Measurements from ENCODE around the gene PKP3. TPM values are rescaled to one million over a fixed set of nuclear protein-coding genes. Genes with fewer than 3 reads are reported as not detected.

Gene PKP3
- total and polyA plus RNA-seq, 9 of the 15 experiments (the other 6 are each of a cell fraction or from before 2014, with no cell fraction given) = 0.11 to 110 (median 30.7) TPM

DNA sequence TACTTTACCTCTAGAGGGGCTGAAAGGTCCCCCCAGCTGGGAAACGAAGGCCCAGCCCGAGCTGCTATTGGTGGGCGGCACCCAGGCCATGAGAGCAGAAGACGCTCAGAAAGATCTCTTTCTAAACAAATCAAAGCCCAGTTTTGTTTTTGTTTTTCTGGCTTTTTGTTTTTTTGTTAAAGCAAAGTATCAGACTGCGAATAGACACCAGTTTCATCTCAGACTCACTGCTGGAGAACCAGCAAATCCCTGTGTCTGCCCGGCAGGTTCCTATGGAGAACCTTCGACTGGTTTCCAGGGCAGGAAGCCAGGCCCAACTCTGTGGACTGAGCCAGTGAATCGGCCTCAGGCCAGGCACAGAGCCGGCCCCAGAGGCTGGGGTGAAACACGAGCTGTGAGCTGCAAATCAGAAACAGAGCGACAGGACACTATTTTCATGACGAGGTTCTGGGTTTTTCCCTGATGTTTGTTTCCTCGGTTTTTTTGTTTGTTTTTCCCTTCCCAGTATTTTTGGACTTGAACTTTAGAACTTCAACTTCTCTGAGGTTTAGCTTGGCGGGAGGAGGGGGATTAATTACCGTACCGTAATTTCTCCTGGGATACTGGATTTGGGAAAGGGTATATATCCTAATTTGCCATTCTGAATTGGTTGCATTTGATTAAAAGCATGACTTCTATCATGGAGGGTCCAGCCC is 40.7 kb upstream of the PKP3 start (continued):
- TF ChIP-seq ZBTB26 (CRISPR knock-in tag; IDR thresholded peaks at IDR 0.05) (no peak; the same call in 1 of the 2 replicates), ATF1 (CRISPR knock-in tag; IDR thresholded peaks at IDR 0.05) (no peak), ATF1 (tag; IDR thresholded peaks at IDR 0.05) (no peak), HEY1 (CRISPR knock-in tag; IDR thresholded peaks at IDR 0.05; ENCODE audit: borderline replicate concordance) (0 out of 2 replicates have a peak, but pooled peaks have one; percentile 53), XRCC3 (IDR thresholded peaks at IDR 0.05) (no peak), ZNF740 (CRISPR knock-in tag; IDR thresholded peaks at IDR 0.05) (no peak), ZNF740 (tag; IDR thresholded peaks at IDR 0.05) (no peak), L3MBTL2 (IDR thresholded peaks at IDR 0.05) (peak; percentile 86), SRSF9 (IDR thresholded peaks at IDR 0.05; ENCODE audit: borderline replicate concordance, low read depth, low read length) (no peak), ZNF778 (CRISPR knock-in tag; IDR thresholded peaks at IDR 0.05) (no peak), HIVEP1 (CRISPR knock-in tag; IDR thresholded peaks at IDR 0.05) (no peak), IRF2 (CRISPR knock-in tag; IDR thresholded peaks at IDR 0.05) (no peak), ADNP (tag; IDR thresholded peaks at IDR 0.05) (no peak), HDGF (IDR thresholded peaks at IDR 0.05) (no peak)
- TF ChIP-seq, protein P1, sequence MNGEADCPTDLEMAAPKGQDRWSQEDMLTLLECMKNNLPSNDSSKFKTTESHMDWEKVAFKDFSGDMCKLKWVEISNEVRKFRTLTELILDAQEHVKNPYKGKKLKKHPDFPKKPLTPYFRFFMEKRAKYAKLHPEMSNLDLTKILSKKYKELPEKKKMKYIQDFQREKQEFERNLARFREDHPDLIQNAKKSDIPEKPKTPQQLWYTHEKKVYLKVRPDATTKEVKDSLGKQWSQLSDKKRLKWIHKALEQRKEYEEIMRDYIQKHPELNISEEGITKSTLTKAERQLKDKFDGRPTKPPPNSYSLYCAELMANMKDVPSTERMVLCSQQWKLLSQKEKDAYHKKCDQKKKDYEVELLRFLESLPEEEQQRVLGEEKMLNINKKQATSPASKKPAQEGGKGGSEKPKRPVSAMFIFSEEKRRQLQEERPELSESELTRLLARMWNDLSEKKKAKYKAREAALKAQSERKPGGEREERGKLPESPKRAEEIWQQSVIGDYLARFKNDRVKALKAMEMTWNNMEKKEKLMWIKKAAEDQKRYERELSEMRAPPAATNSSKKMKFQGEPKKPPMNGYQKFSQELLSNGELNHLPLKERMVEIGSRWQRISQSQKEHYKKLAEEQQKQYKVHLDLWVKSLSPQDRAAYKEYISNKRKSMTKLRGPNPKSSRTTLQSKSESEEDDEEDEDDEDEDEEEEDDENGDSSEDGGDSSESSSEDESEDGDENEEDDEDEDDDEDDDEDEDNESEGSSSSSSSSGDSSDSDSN (IDR thresholded peaks at IDR 0.05; ENCODE audit: borderline replicate concordance in 1 of 2, low read depth in 2 of 2, low read length in 2 of 2) = peak; percentile 52 to 82; a peak in 2 of 4 replicates
- TF ChIP-seq, protein P2, sequence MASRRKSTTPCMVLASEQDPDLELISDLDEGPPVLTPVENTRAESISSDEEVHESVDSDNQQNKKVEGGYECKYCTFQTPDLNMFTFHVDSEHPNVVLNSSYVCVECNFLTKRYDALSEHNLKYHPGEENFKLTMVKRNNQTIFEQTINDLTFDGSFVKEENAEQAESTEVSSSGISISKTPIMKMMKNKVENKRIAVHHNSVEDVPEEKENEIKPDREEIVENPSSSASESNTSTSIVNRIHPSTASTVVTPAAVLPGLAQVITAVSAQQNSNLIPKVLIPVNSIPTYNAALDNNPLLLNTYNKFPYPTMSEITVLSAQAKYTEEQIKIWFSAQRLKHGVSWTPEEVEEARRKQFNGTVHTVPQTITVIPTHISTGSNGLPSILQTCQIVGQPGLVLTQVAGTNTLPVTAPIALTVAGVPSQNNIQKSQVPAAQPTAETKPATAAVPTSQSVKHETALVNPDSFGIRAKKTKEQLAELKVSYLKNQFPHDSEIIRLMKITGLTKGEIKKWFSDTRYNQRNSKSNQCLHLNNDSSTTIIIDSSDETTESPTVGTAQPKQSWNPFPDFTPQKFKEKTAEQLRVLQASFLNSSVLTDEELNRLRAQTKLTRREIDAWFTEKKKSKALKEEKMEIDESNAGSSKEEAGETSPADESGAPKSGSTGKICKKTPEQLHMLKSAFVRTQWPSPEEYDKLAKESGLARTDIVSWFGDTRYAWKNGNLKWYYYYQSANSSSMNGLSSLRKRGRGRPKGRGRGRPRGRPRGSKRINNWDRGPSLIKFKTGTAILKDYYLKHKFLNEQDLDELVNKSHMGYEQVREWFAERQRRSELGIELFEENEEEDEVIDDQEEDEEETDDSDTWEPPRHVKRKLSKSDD (conservative IDR thresholded peaks at IDR 0.05; ENCODE audit: low read length) = no peak
- TF ChIP-seq, protein P3, sequence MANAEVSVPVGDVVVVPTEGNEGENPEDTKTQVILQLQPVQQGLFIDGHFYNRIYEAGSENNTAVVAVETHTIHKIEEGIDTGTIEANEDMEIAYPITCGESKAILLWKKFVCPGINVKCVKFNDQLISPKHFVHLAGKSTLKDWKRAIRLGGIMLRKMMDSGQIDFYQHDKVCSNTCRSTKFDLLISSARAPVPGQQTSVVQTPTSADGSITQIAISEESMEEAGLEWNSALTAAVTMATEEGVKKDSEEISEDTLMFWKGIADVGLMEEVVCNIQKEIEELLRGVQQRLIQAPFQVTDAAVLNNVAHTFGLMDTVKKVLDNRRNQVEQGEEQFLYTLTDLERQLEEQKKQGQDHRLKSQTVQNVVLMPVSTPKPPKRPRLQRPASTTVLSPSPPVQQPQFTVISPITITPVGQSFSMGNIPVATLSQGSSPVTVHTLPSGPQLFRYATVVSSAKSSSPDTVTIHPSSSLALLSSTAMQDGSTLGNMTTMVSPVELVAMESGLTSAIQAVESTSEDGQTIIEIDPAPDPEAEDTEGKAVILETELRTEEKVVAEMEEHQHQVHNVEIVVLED (CRISPR knock-in tag; IDR thresholded peaks at IDR 0.05) = no peak
- TF ChIP-seq, protein P4, sequence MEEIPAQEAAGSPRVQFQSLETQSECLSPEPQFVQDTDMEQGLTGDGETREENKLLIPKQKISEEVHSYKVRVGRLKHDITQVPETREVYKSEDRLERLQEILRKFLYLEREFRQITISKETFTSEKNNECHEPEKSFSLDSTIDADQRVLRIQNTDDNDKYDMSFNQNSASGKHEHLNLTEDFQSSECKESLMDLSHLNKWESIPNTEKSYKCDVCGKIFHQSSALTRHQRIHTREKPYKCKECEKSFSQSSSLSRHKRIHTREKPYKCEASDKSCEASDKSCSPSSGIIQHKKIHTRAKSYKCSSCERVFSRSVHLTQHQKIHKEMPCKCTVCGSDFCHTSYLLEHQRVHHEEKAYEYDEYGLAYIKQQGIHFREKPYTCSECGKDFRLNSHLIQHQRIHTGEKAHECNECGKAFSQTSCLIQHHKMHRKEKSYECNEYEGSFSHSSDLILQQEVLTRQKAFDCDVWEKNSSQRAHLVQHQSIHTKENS (CRISPR knock-in tag; IDR thresholded peaks at IDR 0.05) = no peak

Data from K562 (cell line).